ENCODE data around the gene PVALEF. TPM values are rescaled to one million over a fixed set of nuclear protein-coding genes. Genes with fewer than 3 reads are reported as not detected.

The PVALEF gene
- total and polyA plus RNA-seq, 2 of the 13 experiments (the other 11 are each of a cell fraction or from before 2014, with no cell fraction given), result 0.18 TPM

DNA sequence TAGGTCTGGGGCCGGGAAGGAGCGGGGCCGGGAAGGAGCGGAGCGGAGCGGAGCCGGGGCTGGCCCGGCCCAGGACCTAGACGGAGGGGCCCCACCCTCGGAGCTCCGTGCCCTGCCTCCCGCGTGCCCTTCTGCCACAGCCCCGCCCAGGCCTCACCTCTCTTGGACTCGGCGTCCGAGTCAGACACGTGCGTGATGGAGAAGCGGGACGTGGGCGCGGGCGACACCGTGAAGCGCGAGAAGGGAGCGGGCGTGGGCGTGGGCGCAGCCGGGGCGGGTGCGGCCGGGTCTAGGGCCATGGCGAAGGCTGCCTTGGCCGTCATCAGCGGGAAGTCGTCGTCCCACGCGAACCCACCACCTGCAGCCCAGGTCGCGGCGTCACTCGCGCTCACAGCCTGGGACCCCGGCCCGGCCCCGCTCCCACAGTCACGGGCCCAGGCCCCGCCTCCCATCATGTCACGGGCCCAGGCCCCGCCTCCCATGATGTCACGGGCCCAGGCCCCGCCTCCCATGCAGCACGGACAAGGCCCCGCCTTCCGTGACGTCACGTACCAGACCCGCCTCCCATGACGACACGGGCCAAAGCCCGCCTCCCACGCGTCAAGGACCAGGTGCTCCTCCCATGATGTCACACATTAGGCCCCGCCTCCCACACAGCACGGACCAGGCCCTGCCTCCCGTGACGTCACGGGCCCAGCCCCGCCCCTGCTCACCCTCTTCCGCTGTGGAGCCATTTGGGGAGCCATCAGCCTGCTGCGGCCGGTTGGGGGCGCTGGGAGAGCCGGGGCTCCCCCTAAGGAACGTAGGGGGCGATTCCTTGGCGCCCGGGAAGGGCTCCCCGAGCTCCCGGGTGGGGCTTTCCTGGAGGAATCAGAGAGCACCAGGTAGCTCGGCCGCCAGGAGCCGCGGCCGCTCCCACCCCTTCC, 45.8 kb upstream of the PVALEF start (continued):
- TF ChIP-seq ETV5 (CRISPR knock-in tag; IDR thresholded peaks at IDR 0.05; ENCODE audit: borderline replicate concordance), result no peak
- TF ChIP-seq ZNF292 (CRISPR knock-in tag; IDR thresholded peaks at IDR 0.05; ENCODE audit: borderline replicate concordance, low read depth), result no peak
- TF ChIP-seq ZNF431 (CRISPR knock-in tag; IDR thresholded peaks at IDR 0.05; ENCODE audit: borderline replicate concordance, low read depth), result no peak
- TF ChIP-seq, protein P1, sequence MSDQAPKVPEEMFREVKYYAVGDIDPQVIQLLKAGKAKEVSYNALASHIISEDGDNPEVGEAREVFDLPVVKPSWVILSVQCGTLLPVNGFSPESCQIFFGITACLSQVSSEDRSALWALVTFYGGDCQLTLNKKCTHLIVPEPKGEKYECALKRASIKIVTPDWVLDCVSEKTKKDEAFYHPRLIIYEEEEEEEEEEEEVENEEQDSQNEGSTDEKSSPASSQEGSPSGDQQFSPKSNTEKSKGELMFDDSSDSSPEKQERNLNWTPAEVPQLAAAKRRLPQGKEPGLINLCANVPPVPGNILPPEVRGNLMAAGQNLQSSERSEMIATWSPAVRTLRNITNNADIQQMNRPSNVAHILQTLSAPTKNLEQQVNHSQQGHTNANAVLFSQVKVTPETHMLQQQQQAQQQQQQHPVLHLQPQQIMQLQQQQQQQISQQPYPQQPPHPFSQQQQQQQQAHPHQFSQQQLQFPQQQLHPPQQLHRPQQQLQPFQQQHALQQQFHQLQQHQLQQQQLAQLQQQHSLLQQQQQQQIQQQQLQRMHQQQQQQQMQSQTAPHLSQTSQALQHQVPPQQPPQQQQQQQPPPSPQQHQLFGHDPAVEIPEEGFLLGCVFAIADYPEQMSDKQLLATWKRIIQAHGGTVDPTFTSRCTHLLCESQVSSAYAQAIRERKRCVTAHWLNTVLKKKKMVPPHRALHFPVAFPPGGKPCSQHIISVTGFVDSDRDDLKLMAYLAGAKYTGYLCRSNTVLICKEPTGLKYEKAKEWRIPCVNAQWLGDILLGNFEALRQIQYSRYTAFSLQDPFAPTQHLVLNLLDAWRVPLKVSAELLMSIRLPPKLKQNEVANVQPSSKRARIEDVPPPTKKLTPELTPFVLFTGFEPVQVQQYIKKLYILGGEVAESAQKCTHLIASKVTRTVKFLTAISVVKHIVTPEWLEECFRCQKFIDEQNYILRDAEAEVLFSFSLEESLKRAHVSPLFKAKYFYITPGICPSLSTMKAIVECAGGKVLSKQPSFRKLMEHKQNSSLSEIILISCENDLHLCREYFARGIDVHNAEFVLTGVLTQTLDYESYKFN (CRISPR knock-in tag; conservative IDR thresholded peaks at IDR 0.05), result no peak
- no peak for TF ChIP-seq ZNF782 (CRISPR knock-in tag; IDR thresholded peaks at IDR 0.05; ENCODE audit: borderline replicate concordance)
- TF ChIP-seq RELA (CRISPR knock-in tag; IDR thresholded peaks at IDR 0.05), result no peak
- TF ChIP-seq MED13 (CRISPR knock-in tag; IDR thresholded peaks at IDR 0.05), result no peak
- TF ChIP-seq AGO2 (optimal IDR thresholded peaks at IDR 0.05; ENCODE audit: low read depth, low read length), result peak; percentile 79
- TF ChIP-seq CREB1 (IDR thresholded peaks at IDR 0.05), result peak; percentile 99
- no peak for TF ChIP-seq CREB1 (CRISPR knock-in tag; IDR thresholded peaks at IDR 0.05)
- TF ChIP-seq MYC (CRISPR knock-in tag; IDR thresholded peaks at IDR 0.05; ENCODE audit: borderline replicate concordance), result no peak
- TF ChIP-seq, protein P2, sequence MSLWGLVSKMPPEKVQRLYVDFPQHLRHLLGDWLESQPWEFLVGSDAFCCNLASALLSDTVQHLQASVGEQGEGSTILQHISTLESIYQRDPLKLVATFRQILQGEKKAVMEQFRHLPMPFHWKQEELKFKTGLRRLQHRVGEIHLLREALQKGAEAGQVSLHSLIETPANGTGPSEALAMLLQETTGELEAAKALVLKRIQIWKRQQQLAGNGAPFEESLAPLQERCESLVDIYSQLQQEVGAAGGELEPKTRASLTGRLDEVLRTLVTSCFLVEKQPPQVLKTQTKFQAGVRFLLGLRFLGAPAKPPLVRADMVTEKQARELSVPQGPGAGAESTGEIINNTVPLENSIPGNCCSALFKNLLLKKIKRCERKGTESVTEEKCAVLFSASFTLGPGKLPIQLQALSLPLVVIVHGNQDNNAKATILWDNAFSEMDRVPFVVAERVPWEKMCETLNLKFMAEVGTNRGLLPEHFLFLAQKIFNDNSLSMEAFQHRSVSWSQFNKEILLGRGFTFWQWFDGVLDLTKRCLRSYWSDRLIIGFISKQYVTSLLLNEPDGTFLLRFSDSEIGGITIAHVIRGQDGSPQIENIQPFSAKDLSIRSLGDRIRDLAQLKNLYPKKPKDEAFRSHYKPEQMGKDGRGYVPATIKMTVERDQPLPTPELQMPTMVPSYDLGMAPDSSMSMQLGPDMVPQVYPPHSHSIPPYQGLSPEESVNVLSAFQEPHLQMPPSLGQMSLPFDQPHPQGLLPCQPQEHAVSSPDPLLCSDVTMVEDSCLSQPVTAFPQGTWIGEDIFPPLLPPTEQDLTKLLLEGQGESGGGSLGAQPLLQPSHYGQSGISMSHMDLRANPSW (CRISPR knock-in tag; IDR thresholded peaks at IDR 0.05; ENCODE audit: borderline replicate concordance), result no peak
- TF ChIP-seq SP1 (IDR thresholded peaks at IDR 0.05), result 0 out of 2 replicates have a peak, but pooled peaks have one; percentile 48
- peak; percentile 90 for TF ChIP-seq SP1 (CRISPR knock-in tag; IDR thresholded peaks at IDR 0.05)
- peak; percentile 74 for TF ChIP-seq AGO1 (IDR thresholded peaks at IDR 0.05; ENCODE audit: low read depth, low read length, poor library complexity, severe bottlenecking)
- TF ChIP-seq PHB2 (IDR thresholded peaks at IDR 0.05; ENCODE audit: partially characterized antibody), result no peak
- no peak for TF ChIP-seq ZNF670 (CRISPR knock-in tag; IDR thresholded peaks at IDR 0.05; ENCODE audit: borderline replicate concordance)
- no peak for TF ChIP-seq CBX5 (CRISPR knock-in tag; IDR thresholded peaks at IDR 0.05; ENCODE audit: borderline replicate concordance)
- TF ChIP-seq, protein P3, sequence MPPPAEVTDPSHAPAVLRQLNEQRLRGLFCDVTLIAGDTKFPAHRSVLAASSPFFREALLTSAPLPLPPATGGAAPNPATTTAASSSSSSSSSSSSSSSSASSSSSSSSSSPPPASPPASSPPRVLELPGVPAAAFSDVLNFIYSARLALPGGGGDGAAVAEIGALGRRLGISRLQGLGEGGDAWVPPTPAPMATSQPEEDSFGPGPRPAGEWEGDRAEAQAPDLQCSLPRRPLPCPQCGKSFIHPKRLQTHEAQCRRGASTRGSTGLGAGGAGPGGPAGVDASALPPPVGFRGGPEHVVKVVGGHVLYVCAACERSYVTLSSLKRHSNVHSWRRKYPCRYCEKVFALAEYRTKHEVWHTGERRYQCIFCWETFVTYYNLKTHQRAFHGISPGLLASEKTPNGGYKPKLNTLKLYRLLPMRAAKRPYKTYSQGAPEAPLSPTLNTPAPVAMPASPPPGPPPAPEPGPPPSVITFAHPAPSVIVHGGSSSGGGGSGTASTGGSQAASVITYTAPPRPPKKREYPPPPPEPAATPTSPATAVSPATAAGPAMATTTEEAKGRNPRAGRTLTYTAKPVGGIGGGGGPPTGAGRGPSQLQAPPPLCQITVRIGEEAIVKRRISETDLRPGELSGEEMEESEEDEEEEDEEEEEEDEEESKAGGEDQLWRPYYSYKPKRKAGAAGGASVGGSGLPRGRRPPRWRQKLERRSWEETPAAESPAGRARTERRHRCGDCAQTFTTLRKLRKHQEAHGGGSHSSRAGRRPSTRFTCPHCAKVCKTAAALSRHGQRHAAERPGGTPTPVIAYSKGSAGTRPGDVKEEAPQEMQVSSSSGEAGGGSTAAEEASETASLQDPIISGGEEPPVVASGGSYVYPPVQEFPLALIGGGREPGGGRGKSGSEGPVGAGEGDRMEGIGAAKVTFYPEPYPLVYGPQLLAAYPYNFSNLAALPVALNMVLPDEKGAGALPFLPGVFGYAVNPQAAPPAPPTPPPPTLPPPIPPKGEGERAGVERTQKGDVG (CRISPR knock-in tag; IDR thresholded peaks at IDR 0.05; ENCODE audit: borderline replicate concordance), result no peak
- TF ChIP-seq SMARCE1 (IDR thresholded peaks at IDR 0.05; ENCODE audit: borderline replicate concordance), result no peak
- TF ChIP-seq POLR2A (IDR thresholded peaks at IDR 0.05; ENCODE audit: insufficient read depth in 1 of 2, low read depth in 2 of 2, low read length in 2 of 2), result no peak
